ENCODE measurements around the gene TTC27. TPM values are rescaled to one million over a fixed set of nuclear protein-coding genes. Genes with fewer than 3 reads are reported as not detected.

TTC27 gene
- polyA plus RNA-seq (2013, experiment 1 of 2): 11.3 TPM
- polyA plus RNA-seq (2013, experiment 2 of 2): 10.9 TPM

- no CpG with 5 or more reads among the region's 39 CpGs for WGBS, 2 donors (ENCODE audit: extremely low coverage in 2 of 2, insufficient read length in 2 of 2, insufficient replicate concordance in 1 of 2)
- no peak within 1 kb of the TSS for H4K91ac ChIP-seq (ENCODE audit: low read depth, low read length, poor library complexity)
- H2BK12ac ChIP-seq (ENCODE audit: low read length): no peak within 1 kb of the TSS
- H3K36me3 ChIP-seq (replicated peaks in 1 of 2; ENCODE audit: control insufficient read depth in 2 of 2, insufficient read depth in 2 of 2, low read length in 2 of 2): peaks cover 0 to 14% of the 10 kb centered on the region in 2 donors
- peak within 1 kb of the TSS; percentile 27 for H3K18ac ChIP-seq (ENCODE audit: low read length)
- peak; percentile 75 for DNase-seq (ENCODE audit: low spot score)
- peaks cover 0 to 5% of the 10 kb centered on the region in 2 donors for H3K4me1 ChIP-seq (ENCODE audit: control insufficient read depth in 2 of 2, insufficient read depth in 1 of 2, low read depth in 1 of 2, low read length in 2 of 2)
- no peak within 1 kb of the TSS for H3K4ac ChIP-seq (ENCODE audit: low read length)
- H2AK5ac ChIP-seq (ENCODE audit: low read depth, low read length): no peak within 1 kb of the TSS
- H3K23ac ChIP-seq (ENCODE audit: low read depth, low read length, poor library complexity): peak within 1 kb of the TSS; percentile 35
- H4K8ac ChIP-seq (ENCODE audit: low read depth, low read length): no peak within 1 kb of the TSS
- no peaks in the 10 kb centered on the region for H3K79me1 ChIP-seq (ENCODE audit: low read depth, low read length)
- no peak within 1 kb of the TSS for H2BK5ac ChIP-seq (ENCODE audit: low read length)
- H3K4me2 ChIP-seq (ENCODE audit: insufficient read depth, low read length, poor library complexity, severe bottlenecking): peak within 1 kb of the TSS; percentile 83
- no peak within 1 kb of the TSS for H3K27ac ChIP-seq (replicated peaks; ENCODE audit: low read length)
- H2BK15ac ChIP-seq (ENCODE audit: low read length): no peak within 1 kb of the TSS
- H3K4me3 ChIP-seq (ENCODE audit: low read length in 2 of 2): peak within 1 kb of the TSS; percentile 94 to 96
- H3K9me3 ChIP-seq (replicated peaks in 1 of 2; ENCODE audit: control insufficient read depth in 2 of 2, insufficient read depth in 1 of 2, low read depth in 1 of 2, low read length in 2 of 2): no peaks in the 10 kb centered on the region
- H2AFZ ChIP-seq (ENCODE audit: low read length): peak within 1 kb of the TSS; percentile 99
- no peak within 1 kb of the TSS for H2BK120ac ChIP-seq (ENCODE audit: low read depth, low read length)
- no peaks in the 10 kb centered on the region for H3K27me3 ChIP-seq (ENCODE audit: control insufficient read depth in 3 of 3, insufficient read depth in 3 of 3, low read depth in 1 of 3, low read length in 3 of 3)
- no peak within 1 kb of the TSS for H3K9ac ChIP-seq (ENCODE audit: low read depth, low read length, poor library complexity)
- H3K14ac ChIP-seq (ENCODE audit: low read length): no peak within 1 kb of the TSS
Measured at GRCh38 chr2:32627814-32628579, at the start of gene TTC27. TSS of gene TTC27 (plus strand) at chr2:32628050. CDS start at chr2:32628293, 243 bp downstream.

GRCh38 chr2:32591669-32592463, 36.0 kb upstream of the TTC27 start:
- Histone ChIP-seq H3K4me1 (ENCODE audit: control insufficient read depth in 2 of 2, insufficient read depth in 1 of 2, low read depth in 1 of 2, low read length in 2 of 2) (no peaks in the 10 kb centered on the region), H3K27me3 (ENCODE audit: control insufficient read depth in 3 of 3, insufficient read depth in 3 of 3, low read depth in 1 of 3, low read length in 3 of 3) (no peaks in the 10 kb centered on the region), H3K14ac (ENCODE audit: low read length) (no peak overlapping the region), H3K79me1 (ENCODE audit: low read depth, low read length) (peaks cover 3% of the 10 kb centered on the region), H3K18ac (ENCODE audit: low read length) (no peak overlapping the region), H3K4me2 (ENCODE audit: insufficient read depth, low read length, poor library complexity, severe bottlenecking) (no peak overlapping the region), H2AFZ (ENCODE audit: low read length) (no peak overlapping the region), H4K8ac (ENCODE audit: low read depth, low read length) (no peak overlapping the region), H2BK120ac (ENCODE audit: low read depth, low read length) (no peak overlapping the region), H2BK15ac (ENCODE audit: low read length) (no peak overlapping the region), H3K9me3 (replicated peaks in 1 of 2; ENCODE audit: control insufficient read depth in 2 of 2, insufficient read depth in 1 of 2, low read depth in 1 of 2, low read length in 2 of 2) (no peaks in the 10 kb centered on the region), H2AK5ac (ENCODE audit: low read depth, low read length) (no peak overlapping the region), H2BK12ac (ENCODE audit: low read length) (no peak overlapping the region), H3K23ac (ENCODE audit: low read depth, low read length, poor library complexity) (no peak overlapping the region), H2BK5ac (ENCODE audit: low read length) (no peak overlapping the region), H3K36me3 (replicated peaks in 1 of 2; ENCODE audit: control insufficient read depth in 2 of 2, insufficient read depth in 2 of 2, low read length in 2 of 2) (peaks cover 2 to 39% of the 10 kb centered on the region in 2 donors), H3K4ac (ENCODE audit: low read length) (no peak overlapping the region), H3K4me3 (ENCODE audit: low read length in 2 of 2) (no peak overlapping the region), H4K91ac (ENCODE audit: low read depth, low read length, poor library complexity) (no peak overlapping the region), H3K9ac (ENCODE audit: low read depth, low read length, poor library complexity) (no peak overlapping the region), H3K27ac (replicated peaks; ENCODE audit: low read length) (no peak overlapping the region)
- no peak for DNase-seq (ENCODE audit: low spot score)
- WGBS, 2 donors (ENCODE audit: extremely low coverage in 2 of 2, insufficient read length in 2 of 2, insufficient replicate concordance in 1 of 2): no CpG with 5 or more reads among the region's 3 CpGs

GRCh38 chr2:32594573-32594972, 33.3 kb upstream of the TTC27 start:
- H3K18ac ChIP-seq (ENCODE audit: low read length): no peak overlapping the region
- DNase-seq (ENCODE audit: low spot score): no peak
- H4K8ac ChIP-seq (ENCODE audit: low read depth, low read length): no peak overlapping the region
- H2BK5ac ChIP-seq (ENCODE audit: low read length): no peak overlapping the region
- H2BK12ac ChIP-seq (ENCODE audit: low read length): no peak overlapping the region
- no peak overlapping the region for H3K4ac ChIP-seq (ENCODE audit: low read length)
- H3K23ac ChIP-seq (ENCODE audit: low read depth, low read length, poor library complexity): no peak overlapping the region
- H2BK15ac ChIP-seq (ENCODE audit: low read length): no peak overlapping the region
- H3K9ac ChIP-seq (ENCODE audit: low read depth, low read length, poor library complexity): peak overlapping the region; percentile 30
- H3K79me1 ChIP-seq (ENCODE audit: low read depth, low read length): peaks cover 3% of the 10 kb centered on the region
- peaks cover 4 to 63% of the 10 kb centered on the region in 2 donors for H3K36me3 ChIP-seq (replicated peaks in 1 of 2; ENCODE audit: control insufficient read depth in 2 of 2, insufficient read depth in 2 of 2, low read length in 2 of 2)
- H3K4me2 ChIP-seq (ENCODE audit: insufficient read depth, low read length, poor library complexity, severe bottlenecking): no peak overlapping the region
- H3K4me3 ChIP-seq (ENCODE audit: low read length in 2 of 2): no peak overlapping the region
- no peaks in the 10 kb centered on the region for H3K4me1 ChIP-seq (ENCODE audit: control insufficient read depth in 2 of 2, insufficient read depth in 1 of 2, low read depth in 1 of 2, low read length in 2 of 2)
- 100% methylated on average over 1 of the region's 3 CpGs; no CpG with 5 or more reads in 1 of the 2 donors for WGBS, 2 donors (ENCODE audit: extremely low coverage in 2 of 2, insufficient read length in 2 of 2, insufficient replicate concordance in 1 of 2)
- H3K9me3 ChIP-seq (replicated peaks in 1 of 2; ENCODE audit: control insufficient read depth in 2 of 2, insufficient read depth in 1 of 2, low read depth in 1 of 2, low read length in 2 of 2): no peaks in the 10 kb centered on the region
- no peak overlapping the region for H3K14ac ChIP-seq (ENCODE audit: low read length)
- no peak overlapping the region for H2AFZ ChIP-seq (ENCODE audit: low read length)
- H3K27me3 ChIP-seq (ENCODE audit: control insufficient read depth in 3 of 3, insufficient read depth in 3 of 3, low read depth in 1 of 3, low read length in 3 of 3): no peaks in the 10 kb centered on the region
- no peak overlapping the region for H3K27ac ChIP-seq (replicated peaks; ENCODE audit: low read length)
- no peak overlapping the region for H2AK5ac ChIP-seq (ENCODE audit: low read depth, low read length)
- no peak overlapping the region for H2BK120ac ChIP-seq (ENCODE audit: low read depth, low read length)
- H4K91ac ChIP-seq (ENCODE audit: low read depth, low read length, poor library complexity): no peak overlapping the region

GRCh38 chr2:32611366-32611765, 16.5 kb upstream of the TTC27 start:
- Histone ChIP-seq H3K4me1 (ENCODE audit: control insufficient read depth in 2 of 2, insufficient read depth in 1 of 2, low read depth in 1 of 2, low read length in 2 of 2) (no peaks in the 10 kb centered on the region), H4K91ac (ENCODE audit: low read depth, low read length, poor library complexity) (no peak overlapping the region), H2AFZ (ENCODE audit: low read length) (no peak overlapping the region), H3K9me3 (replicated peaks in 1 of 2; ENCODE audit: control insufficient read depth in 2 of 2, insufficient read depth in 1 of 2, low read depth in 1 of 2, low read length in 2 of 2) (no peaks in the 10 kb centered on the region), H3K27me3 (ENCODE audit: control insufficient read depth in 3 of 3, insufficient read depth in 3 of 3, low read depth in 1 of 3, low read length in 3 of 3) (no peaks in the 10 kb centered on the region), H3K14ac (ENCODE audit: low read length) (no peak overlapping the region), H2BK15ac (ENCODE audit: low read length) (no peak overlapping the region), H3K9ac (ENCODE audit: low read depth, low read length, poor library complexity) (no peak overlapping the region), H2BK120ac (ENCODE audit: low read depth, low read length) (no peak overlapping the region), H3K4me3 (ENCODE audit: low read length in 2 of 2) (no peak overlapping the region), H2BK5ac (ENCODE audit: low read length) (no peak overlapping the region), H3K18ac (ENCODE audit: low read length) (no peak overlapping the region), H3K4me2 (ENCODE audit: insufficient read depth, low read length, poor library complexity, severe bottlenecking) (no peak overlapping the region), H4K8ac (ENCODE audit: low read depth, low read length) (no peak overlapping the region), H2AK5ac (ENCODE audit: low read depth, low read length) (no peak overlapping the region), H3K79me1 (ENCODE audit: low read depth, low read length) (no peaks in the 10 kb centered on the region), H3K23ac (ENCODE audit: low read depth, low read length, poor library complexity) (no peak overlapping the region), H3K36me3 (replicated peaks in 1 of 2; ENCODE audit: control insufficient read depth in 2 of 2, insufficient read depth in 2 of 2, low read length in 2 of 2) (peaks cover 10 to 91% of the 10 kb centered on the region in 2 donors), H2BK12ac (ENCODE audit: low read length) (no peak overlapping the region), H3K4ac (ENCODE audit: low read length) (no peak overlapping the region), H3K27ac (replicated peaks; ENCODE audit: low read length) (no peak overlapping the region)
- WGBS, 2 donors (ENCODE audit: extremely low coverage in 2 of 2, insufficient read length in 2 of 2, insufficient replicate concordance in 1 of 2): no CpG with 5 or more reads among the region's 2 CpGs
- no peak for DNase-seq (ENCODE audit: low spot score)
